ENCODE data around the gene INSIG2. TPM values are rescaled to one million over a fixed set of nuclear protein-coding genes. Genes with fewer than 3 reads are reported as not detected.

Gene INSIG2
- total RNA-seq, 1 donor from 2014 or later = 20.7 TPM

DNA sequence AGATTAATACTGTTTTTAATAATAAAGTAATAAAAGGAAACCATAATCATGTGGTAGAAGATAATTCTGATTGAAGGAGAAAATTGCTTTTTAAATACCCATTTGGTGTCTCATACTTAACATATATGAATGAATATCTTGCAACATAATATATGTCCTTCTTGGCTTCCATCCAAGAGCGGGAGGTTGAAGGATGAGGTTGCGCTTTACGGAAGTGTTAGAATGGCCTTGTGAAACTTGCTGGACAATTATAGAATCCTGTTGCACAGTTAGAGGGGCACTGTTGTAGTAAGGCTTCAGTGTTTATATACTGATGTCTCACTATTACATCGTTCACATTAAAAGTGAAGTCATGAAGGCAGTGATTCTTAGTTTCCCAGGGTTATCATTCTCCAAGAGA, 9.4 kb downstream of the INSIG2 start:
- no peak for DNase-seq (ENCODE audit: low spot score)
- no peak for ATAC-seq

DNA sequence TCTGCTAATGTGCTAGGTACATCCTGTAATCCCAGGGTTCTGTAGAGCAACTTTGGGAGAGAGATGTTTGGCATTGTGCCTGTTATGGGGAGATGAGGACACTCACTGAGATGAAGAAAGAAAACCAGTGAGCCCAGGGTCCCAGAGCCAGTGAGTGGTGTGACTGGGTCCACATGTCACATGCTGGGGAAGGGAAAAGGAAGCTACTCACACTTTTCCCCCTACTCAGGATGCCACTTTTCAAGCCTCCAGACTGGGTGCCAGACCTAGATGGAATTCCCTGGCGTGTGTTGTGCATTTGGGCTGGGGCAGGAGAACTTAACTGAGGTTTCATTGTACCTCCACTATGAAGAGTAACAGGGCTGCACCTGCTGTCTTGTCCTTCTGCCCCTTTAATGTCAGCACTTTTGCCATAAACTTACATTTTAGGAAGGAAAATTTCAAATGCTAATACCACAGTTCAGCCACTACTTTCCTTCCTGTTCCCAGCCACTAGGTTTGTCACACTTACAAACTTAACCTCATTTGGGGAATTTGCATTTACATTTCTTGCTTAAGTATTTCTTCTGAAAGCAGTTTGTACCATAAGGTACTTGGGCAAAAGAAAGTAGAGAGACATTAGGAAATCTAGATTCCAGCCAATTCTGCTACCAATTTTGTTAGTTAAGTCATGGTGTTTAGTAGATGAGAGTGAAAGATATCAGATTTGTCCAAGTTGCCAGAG, 10.2 kb downstream of the INSIG2 start:
- DNase-seq (ENCODE audit: low spot score) = no peak
- no peak for ATAC-seq

DNA sequence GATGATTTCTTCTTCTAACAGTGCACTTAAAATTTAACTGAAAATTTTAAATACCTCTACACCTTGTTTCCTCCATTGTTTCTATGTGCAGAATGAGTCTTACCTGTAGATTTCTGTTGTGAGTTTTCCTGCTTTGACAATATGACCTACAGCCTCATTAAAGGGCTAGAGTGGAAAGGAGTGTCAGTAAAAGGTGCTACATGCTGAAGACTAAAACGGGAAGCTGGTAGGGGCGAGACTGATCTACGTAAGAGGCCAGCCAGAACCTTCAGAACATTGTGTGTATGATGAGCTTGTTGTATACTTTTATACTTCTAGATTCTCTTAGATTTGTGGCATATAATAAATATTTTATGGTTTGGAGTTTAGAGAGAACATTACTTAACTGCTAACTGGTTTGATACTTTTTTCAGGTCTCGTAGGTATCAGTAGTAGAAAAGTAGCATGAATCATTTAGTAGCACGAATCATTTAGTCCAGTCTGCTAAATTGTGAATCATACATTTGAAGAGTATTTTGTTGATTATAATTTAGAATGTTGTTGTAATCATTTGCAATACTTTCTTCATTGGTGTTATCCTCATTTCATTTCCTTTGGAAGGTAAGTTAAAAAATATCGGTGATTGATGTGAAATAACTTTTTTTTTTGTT, 14.3 kb downstream of the INSIG2 start:
- ATAC-seq = no peak
- no peak for DNase-seq (ENCODE audit: low spot score)

DNA sequence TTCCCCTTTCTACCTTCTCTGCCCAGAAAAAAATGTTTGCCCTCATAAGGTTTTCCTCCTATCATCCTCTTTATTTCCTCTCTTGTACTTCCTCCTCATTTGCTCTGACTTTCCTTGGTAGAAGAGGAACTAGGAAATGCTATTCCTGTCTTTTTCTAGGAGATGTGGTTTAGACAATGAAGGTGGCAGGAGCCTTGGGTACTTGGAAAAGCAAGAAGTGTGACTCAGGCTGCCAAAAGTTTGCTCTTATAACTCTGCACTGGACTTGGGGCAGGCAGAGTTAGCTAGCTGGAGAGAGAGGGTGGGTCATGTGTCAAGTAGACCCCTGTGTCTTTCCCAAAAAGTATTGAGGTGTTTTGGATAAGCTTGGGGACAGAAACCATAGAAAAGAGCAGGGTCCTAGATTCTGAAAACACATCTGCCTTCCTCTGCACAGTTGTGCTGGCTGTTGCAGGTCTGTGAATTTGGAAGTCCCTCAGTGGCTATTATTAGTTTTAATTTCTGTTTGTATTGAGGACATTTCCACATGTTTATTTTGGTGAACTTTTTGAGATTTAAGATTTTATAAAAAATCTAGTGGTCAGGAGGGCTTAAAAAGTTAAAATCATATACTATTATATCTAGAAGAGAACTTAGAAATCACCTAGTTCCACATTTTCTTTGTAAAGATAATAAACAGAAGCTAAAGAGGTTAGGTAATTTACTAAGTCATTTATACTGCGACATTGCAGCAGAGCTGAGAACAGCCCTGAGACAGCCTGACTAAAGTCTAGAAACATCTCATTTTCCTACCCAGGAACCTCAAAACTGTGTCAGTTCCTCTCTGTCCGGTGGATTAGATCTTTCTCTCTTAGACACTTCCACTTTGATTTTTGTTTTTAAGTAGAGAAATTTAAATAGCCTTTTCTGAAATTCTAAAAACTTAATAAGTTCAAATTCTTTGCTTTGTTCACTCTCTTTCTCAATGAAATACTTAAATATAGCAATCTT, 16.0 kb downstream of the INSIG2 start:
- DNase-seq (ENCODE audit: low spot score) = no peak
- no peak for ATAC-seq

GRCh38 chr2:118105497-118105896, 17.2 kb downstream of the INSIG2 start:
- no peak for DNase-seq (ENCODE audit: low spot score)
- no peak for ATAC-seq

DNA sequence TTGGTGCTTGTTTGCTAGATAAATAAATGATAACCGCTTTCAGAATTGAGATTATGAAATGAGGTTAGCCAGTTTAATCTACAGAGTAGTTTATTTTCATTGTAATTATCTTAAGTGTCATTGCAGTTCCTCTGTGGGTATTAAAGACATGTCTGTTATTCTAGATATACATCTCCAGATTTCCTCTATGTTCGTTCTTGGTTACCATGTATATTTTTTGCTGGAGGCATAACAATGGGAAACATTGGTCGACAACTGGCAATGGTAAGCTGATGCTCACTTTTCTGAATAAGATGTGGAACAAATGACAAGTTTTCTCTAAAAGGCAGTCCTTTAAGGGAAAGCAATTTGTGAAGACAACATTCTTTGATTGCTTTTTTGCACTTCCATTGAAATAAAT, 18.7 kb downstream of the INSIG2 start:
- DNase-seq (ENCODE audit: low spot score) (no peak), ATAC-seq (no peak)

GRCh38 chr2:118110310-118110709, 22.0 kb downstream of the INSIG2 start:
- DNase-seq (ENCODE audit: low spot score) (no peak), ATAC-seq (no peak)

DNA sequence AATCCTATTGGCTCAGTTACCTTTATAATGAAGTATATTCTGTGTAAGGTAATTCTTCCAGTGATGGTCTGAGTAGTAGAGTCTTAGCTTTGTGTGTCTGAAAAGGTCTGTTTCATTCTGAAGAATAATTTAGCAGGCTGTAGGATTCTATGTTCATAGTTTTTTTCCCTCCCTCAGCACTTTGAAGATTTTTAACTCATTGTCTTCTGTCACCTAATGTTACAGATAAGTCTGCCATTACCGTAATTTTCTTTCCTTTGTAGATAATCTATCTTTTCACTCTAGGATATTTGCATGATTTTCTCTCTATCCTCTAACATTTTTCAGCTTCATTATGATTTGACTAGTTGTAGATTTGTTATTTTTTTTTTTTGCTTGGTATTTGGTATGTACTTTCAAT, 22.7 kb downstream of the INSIG2 start:
- ATAC-seq (no peak), DNase-seq (ENCODE audit: low spot score) (no peak)

DNA sequence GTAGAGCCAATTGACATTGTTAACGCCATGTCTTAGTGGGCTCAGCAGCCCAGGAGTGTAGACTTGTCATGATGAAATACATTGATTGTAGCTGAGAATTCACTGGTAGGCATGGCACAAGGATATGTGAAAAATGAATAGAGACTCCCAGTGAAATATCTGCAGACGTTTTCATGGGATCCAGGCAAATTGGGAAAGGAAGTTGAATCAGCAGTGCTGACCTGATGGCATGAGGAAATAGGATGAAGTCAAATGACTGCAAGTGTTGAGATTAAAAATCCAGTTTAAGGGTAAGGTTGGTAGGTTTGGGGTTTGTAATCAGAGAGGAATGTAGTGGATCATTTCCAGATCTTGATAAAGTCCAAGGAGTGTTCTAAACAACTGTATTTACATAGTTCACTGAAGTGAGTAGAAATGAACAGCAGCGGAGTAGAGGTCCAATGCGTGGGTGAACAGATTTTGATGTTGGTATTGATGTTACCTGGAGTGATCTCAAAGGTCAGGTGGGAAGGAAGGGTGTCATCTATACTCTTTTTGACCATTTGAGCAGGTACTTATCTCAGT, 24.6 kb downstream of the INSIG2 start:
- ATAC-seq = peak; percentile 66
- no peak for DNase-seq (ENCODE audit: low spot score)

DNA sequence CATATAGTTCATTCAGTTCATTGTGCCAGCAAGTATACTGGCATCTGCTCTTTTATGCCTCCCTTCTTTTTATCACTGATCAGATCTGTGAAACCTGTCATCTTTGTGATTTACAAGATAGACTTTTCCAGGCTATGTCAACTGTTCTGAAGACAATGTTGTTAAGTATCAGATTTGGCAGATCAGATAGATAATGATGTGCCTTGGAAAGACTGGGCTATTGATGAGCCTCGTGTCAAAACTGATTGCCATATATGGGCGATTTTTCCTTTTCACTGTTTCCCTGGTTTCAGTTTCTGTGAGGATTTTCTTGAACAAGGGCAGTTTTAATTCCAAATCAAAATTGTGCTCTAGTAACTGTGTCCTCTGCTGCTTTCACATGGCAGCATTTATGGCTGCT, 26.6 kb downstream of the INSIG2 start:
- ATAC-seq (no peak), DNase-seq (ENCODE audit: low spot score) (no peak)

- ATAC-seq = no peak
Measured at GRCh38 chr2:118115761-118116160, 27.5 kb downstream of the INSIG2 start.

DNA sequence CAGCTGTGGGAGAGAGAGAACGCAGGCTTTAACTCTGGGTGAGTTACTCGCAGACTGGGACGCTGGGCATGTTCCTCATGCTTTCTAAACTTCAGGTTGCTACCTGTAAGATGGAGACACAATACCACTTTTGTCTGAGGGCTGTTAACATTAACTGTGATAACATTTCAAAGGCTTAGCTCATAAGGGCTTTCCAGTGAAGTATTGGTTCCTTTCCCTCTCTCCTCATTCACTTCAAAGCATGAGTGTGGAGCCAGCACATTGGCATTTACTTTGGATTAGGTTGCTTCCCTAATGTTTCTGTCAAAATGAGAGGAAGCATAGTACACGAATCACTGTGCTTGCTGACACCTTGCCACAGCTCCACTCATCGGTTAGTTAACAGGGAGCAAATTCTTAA, 30.2 kb downstream of the INSIG2 start:
- ATAC-seq (no peak), DNase-seq (ENCODE audit: low spot score) (no peak)

More at GRCh38 chr2:118115761-118116160, 27.5 kb downstream of the INSIG2 start:
- DNase-seq (ENCODE audit: low spot score) = no peak

DNA sequence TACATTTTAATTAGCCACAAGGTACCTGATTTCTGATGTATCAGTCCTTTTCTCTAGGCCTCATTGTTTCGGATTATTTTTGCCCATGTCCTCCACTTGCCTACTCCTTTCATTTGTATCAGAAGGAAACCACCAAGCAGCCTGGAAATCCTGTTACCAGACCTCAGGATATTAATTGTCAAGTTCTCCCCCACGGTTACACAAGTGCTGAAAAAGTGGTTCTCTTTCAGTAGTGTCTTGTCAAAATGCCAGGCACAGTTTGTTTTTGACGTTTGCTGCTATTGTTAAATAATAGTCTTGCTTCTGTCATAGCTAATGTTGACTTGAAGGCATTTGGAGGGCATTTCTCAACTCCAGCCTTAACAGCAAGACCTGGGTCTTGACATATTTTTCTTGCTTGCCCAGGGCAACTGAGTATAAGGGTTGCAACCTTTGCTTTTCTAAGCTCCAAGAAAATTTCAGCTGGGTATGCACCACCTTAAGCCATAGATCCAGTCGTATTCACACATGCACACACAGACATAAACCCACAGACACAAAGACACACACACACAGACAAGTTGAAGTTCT, 31.0 kb downstream of the INSIG2 start:
- ATAC-seq (no peak), DNase-seq (ENCODE audit: low spot score) (no peak)

- ATAC-seq (no peak), DNase-seq (ENCODE audit: low spot score) (no peak)
Measured at GRCh38 chr2:118119761-118120400, 31.6 kb downstream of the INSIG2 start.

- ATAC-seq (no peak), DNase-seq (ENCODE audit: low spot score) (no peak)
Measured at GRCh38 chr2:118120401-118120780, 32.1 kb downstream of the INSIG2 start.

DNA sequence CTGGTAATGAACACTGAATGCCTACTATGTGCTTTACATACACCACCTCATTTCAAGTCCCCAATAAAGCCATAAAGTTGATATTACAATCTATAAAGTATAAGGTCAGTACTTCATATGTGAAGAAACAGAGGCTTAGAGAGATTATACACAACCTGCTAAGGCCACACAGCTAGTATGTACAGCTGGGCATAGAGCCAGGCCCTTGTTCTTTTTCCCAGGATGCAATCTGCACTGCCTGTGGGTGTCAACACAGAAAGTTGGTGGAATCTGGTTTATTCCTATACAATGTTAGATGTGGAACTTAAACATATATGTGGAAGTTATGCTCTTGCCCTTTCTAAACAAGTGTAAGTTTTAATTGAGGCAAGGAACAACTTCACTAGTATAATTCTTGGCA, 32.8 kb downstream of the INSIG2 start:
- no peak for DNase-seq (ENCODE audit: low spot score)
- ATAC-seq = no peak

GRCh38 chr2:118121986-118122524, 33.8 kb downstream of the INSIG2 start:
- no peak for ATAC-seq
- no peak for DNase-seq (ENCODE audit: low spot score)

GRCh38 chr2:118122594-118123281, 34.5 kb downstream of the INSIG2 start:
- ATAC-seq (peak; percentile 51), DNase-seq (ENCODE audit: low spot score) (no peak)

DNA sequence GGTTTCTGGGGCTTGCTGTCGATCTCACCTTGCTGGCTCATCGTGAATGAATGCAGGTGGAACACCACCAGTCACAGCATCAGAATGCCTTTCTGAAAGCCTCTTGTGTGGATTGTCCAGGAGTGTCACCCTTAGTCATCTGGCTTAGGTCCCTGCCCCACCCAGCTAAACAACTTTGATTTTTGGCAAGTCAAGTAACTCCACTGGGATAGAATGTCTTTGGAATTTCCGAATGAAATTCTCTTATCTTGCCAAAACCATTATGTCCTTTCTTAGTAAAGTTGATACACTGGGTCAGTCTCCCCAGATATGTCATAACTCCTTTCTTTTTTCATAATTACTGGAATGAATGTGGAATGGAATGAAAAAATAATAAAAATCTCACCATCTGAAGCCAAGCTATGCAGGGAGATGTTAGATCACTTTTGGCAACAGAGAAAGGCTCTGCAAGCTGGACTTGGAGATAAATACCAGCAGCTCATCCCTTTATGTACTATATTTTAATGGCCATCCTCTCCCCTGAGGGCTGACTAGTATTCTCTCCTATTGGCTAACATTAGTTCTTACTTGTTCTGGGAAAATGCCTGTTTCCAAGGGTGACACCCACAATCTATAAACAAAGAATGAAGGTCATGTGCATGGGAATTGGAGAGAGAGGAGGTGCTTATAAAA, 35.4 kb downstream of the INSIG2 start:
- DNase-seq (ENCODE audit: low spot score) = no peak
- peak; percentile 52 for ATAC-seq

Measured in left lobe of liver (tissue), 2 donors.